ENCODE data around the gene GALR1. TPM values are rescaled to one million over a fixed set of nuclear protein-coding genes. Genes with fewer than 3 reads are reported as not detected.

Gene GALR1
- total RNA-seq, 1 experiment from 2014 or later = 0.11 TPM

DNA sequence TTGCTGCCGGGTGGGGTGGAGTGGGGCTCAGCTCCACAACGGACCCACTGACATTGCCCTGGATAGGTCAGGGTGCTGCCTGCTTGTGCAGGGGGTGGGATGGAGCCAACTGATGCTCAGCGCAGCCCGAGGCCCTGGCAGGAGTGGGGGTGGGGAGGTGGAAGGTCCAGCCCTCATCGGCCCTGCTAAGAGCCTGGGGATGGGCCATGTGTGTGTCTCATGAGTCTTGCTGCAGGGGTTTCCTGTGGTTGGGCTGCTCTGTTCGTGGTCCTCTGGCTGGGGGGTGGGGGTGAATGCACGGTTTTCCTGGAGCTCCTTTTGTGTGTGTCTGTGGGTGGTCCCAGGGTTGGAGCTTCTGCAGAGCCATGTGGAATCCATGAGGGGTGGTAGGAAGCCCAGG, 39.4 kb upstream of the GALR1 start:
- DNase-seq (ENCODE audit: low spot score) = no peak
- no peak overlapping the region for H3K27ac Mint-ChIP-seq
- no peak for TF ChIP-seq E2F5 (CRISPR knock-in tag; IDR thresholded peaks at IDR 0.05)
- no peak for TF ChIP-seq ZNF396 (CRISPR knock-in tag; IDR thresholded peaks at IDR 0.05; ENCODE audit: borderline replicate concordance)
- no peak for TF ChIP-seq ATF1 (CRISPR knock-in tag; IDR thresholded peaks at IDR 0.05)
- TF ChIP-seq, protein P1, sequence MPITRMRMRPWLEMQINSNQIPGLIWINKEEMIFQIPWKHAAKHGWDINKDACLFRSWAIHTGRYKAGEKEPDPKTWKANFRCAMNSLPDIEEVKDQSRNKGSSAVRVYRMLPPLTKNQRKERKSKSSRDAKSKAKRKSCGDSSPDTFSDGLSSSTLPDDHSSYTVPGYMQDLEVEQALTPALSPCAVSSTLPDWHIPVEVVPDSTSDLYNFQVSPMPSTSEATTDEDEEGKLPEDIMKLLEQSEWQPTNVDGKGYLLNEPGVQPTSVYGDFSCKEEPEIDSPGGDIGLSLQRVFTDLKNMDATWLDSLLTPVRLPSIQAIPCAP (CRISPR knock-in tag; IDR thresholded peaks at IDR 0.05) = no peak
- ChIA-PET CTCF (interaction anchor here (1.3 to 2.3 kb wide), 3 partner anchors 90 to 131 kb away, joined by 4 to 14 read pairs (median 8); no protein-coding TSS in a partner anchor), POLR2A (no interaction called here)
- no peaks in the 10 kb centered on the region for H3K36me3 Mint-ChIP-seq
- no peak overlapping the region for H3K4me3 Mint-ChIP-seq
- no peaks in the 10 kb centered on the region for H3K9me3 Mint-ChIP-seq
- H3K4me1 Mint-ChIP-seq = peaks cover 20% of the 10 kb centered on the region
- no peak for ATAC-seq
- no peaks in the 10 kb centered on the region for H3K27me3 Mint-ChIP-seq (ENCODE audit: low read depth)

GRCh38 chr18:77218642-77219041, 31.0 kb upstream of the GALR1 start:
- ChIA-PET CTCF (interaction anchor here (1.4 to 1.6 kb wide), 2 partner anchors 11 to 21 kb away, joined by 4 to 6 read pairs; no protein-coding TSS in a partner anchor), POLR2A (no interaction called here)
- TF ChIP-seq, protein P2, sequence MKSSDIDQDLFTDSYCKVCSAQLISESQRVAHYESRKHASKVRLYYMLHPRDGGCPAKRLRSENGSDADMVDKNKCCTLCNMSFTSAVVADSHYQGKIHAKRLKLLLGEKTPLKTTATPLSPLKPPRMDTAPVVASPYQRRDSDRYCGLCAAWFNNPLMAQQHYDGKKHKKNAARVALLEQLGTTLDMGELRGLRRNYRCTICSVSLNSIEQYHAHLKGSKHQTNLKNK (CRISPR knock-in tag; IDR thresholded peaks at IDR 0.05) = no peak
- TF ChIP-seq, protein P3, sequence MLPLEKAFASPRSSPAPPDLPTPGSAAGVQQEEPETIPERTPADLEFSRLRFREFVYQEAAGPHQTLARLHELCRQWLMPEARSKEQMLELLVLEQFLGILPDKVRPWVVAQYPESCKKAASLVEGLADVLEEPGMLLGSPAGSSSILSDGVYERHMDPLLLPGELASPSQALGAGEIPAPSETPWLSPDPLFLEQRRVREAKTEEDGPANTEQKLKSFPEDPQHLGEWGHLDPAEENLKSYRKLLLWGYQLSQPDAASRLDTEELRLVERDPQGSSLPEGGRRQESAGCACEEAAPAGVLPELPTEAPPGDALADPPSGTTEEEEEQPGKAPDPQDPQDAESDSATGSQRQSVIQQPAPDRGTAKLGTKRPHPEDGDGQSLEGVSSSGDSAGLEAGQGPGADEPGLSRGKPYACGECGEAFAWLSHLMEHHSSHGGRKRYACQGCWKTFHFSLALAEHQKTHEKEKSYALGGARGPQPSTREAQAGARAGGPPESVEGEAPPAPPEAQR (CRISPR knock-in tag; IDR thresholded peaks at IDR 0.05) = no peak
- TF ChIP-seq NFE2L1 (CRISPR knock-in tag; IDR thresholded peaks at IDR 0.05) (no peak), ZNF263 (CRISPR knock-in tag; IDR thresholded peaks at IDR 0.05; ENCODE audit: low read depth) (no peak), FOXK1 (CRISPR knock-in tag; IDR thresholded peaks at IDR 0.05) (no peak), SP1 (CRISPR knock-in tag; conservative IDR thresholded peaks at IDR 0.05) (no peak), SMAD4 (CRISPR knock-in tag; IDR thresholded peaks at IDR 0.05) (no peak), ELF4 (CRISPR knock-in tag; IDR thresholded peaks at IDR 0.05; ENCODE audit: low read depth) (no peak), SOX15 (CRISPR knock-in tag; IDR thresholded peaks at IDR 0.05) (no peak), MYBL2 (CRISPR knock-in tag; IDR thresholded peaks at IDR 0.05) (no peak)
- TF ChIP-seq, protein P4, sequence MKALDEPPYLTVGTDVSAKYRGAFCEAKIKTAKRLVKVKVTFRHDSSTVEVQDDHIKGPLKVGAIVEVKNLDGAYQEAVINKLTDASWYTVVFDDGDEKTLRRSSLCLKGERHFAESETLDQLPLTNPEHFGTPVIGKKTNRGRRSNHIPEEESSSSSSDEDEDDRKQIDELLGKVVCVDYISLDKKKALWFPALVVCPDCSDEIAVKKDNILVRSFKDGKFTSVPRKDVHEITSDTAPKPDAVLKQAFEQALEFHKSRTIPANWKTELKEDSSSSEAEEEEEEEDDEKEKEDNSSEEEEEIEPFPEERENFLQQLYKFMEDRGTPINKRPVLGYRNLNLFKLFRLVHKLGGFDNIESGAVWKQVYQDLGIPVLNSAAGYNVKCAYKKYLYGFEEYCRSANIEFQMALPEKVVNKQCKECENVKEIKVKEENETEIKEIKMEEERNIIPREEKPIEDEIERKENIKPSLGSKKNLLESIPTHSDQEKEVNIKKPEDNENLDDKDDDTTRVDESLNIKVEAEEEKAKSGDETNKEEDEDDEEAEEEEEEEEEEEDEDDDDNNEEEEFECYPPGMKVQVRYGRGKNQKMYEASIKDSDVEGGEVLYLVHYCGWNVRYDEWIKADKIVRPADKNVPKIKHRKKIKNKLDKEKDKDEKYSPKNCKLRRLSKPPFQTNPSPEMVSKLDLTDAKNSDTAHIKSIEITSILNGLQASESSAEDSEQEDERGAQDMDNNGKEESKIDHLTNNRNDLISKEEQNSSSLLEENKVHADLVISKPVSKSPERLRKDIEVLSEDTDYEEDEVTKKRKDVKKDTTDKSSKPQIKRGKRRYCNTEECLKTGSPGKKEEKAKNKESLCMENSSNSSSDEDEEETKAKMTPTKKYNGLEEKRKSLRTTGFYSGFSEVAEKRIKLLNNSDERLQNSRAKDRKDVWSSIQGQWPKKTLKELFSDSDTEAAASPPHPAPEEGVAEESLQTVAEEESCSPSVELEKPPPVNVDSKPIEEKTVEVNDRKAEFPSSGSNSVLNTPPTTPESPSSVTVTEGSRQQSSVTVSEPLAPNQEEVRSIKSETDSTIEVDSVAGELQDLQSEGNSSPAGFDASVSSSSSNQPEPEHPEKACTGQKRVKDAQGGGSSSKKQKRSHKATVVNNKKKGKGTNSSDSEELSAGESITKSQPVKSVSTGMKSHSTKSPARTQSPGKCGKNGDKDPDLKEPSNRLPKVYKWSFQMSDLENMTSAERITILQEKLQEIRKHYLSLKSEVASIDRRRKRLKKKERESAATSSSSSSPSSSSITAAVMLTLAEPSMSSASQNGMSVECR (CRISPR knock-in tag; IDR thresholded peaks at IDR 0.05; ENCODE audit: borderline replicate concordance) = no peak
- TF ChIP-seq, protein P5, sequence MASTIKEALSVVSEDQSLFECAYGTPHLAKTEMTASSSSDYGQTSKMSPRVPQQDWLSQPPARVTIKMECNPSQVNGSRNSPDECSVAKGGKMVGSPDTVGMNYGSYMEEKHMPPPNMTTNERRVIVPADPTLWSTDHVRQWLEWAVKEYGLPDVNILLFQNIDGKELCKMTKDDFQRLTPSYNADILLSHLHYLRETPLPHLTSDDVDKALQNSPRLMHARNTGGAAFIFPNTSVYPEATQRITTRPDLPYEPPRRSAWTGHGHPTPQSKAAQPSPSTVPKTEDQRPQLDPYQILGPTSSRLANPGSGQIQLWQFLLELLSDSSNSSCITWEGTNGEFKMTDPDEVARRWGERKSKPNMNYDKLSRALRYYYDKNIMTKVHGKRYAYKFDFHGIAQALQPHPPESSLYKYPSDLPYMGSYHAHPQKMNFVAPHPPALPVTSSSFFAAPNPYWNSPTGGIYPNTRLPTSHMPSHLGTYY (CRISPR knock-in tag; IDR thresholded peaks at IDR 0.05) = no peak
- TF ChIP-seq, protein P6, sequence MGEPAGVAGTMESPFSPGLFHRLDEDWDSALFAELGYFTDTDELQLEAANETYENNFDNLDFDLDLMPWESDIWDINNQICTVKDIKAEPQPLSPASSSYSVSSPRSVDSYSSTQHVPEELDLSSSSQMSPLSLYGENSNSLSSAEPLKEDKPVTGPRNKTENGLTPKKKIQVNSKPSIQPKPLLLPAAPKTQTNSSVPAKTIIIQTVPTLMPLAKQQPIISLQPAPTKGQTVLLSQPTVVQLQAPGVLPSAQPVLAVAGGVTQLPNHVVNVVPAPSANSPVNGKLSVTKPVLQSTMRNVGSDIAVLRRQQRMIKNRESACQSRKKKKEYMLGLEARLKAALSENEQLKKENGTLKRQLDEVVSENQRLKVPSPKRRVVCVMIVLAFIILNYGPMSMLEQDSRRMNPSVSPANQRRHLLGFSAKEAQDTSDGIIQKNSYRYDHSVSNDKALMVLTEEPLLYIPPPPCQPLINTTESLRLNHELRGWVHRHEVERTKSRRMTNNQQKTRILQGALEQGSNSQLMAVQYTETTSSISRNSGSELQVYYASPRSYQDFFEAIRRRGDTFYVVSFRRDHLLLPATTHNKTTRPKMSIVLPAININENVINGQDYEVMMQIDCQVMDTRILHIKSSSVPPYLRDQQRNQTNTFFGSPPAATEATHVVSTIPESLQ (CRISPR knock-in tag; IDR thresholded peaks at IDR 0.05) = no peak
- H3K27ac Mint-ChIP-seq = no peak overlapping the region
- peaks cover 5% of the 10 kb centered on the region for H3K4me1 Mint-ChIP-seq
- no peaks in the 10 kb centered on the region for H3K27me3 Mint-ChIP-seq (ENCODE audit: low read depth)
- H3K4me3 Mint-ChIP-seq = no peak overlapping the region
- H3K36me3 Mint-ChIP-seq = no peaks in the 10 kb centered on the region
- no peak for DNase-seq (ENCODE audit: low spot score)
- ATAC-seq = no peak
- no peaks in the 10 kb centered on the region for H3K9me3 Mint-ChIP-seq
